ENCODE measurements around the gene MEGF10.

The MEGF10 gene

GRCh38 chr5:127343866-127344265 is 53.3 kb downstream of the MEGF10 start:
- H3K9ac ChIP-seq (ENCODE audit: low read length): no peak overlapping the region
- TF ChIP-seq CTCF (IDR thresholded peaks at IDR 0.05; ENCODE audit: low read length) (no peak), EZH2 (IDR thresholded peaks at IDR 0.05; ENCODE audit: borderline replicate concordance, low read length) (no peak)
- no peak overlapping the region for H3K4me2 ChIP-seq (ENCODE audit: low read length)
- no peak overlapping the region for H2AFZ ChIP-seq (ENCODE audit: low read length)
- H3K4me3 ChIP-seq (ENCODE audit: low read depth, low read length, poor library complexity, severe bottlenecking): no peak overlapping the region
- no peaks in the 10 kb centered on the region for H3K9me3 ChIP-seq (ENCODE audit: low read length)
- no peaks in the 10 kb centered on the region for H3K4me1 ChIP-seq (ENCODE audit: insufficient read depth, low read length, severe bottlenecking)
- no peaks in the 10 kb centered on the region for H4K20me1 ChIP-seq (ENCODE audit: insufficient read depth, low read length)
- no peaks in the 10 kb centered on the region for H3K27me3 ChIP-seq (ENCODE audit: insufficient read depth, low read length)
- no peak overlapping the region for H3K27ac ChIP-seq (ENCODE audit: low read depth, low read length, poor library complexity, severe bottlenecking)
- no peaks in the 10 kb centered on the region for H3K36me3 ChIP-seq (ENCODE audit: insufficient read depth, low read length)
- no peaks in the 10 kb centered on the region for H3F3A ChIP-seq (ENCODE audit: insufficient read depth, low read length)
- no peaks in the 10 kb centered on the region for H3K79me2 ChIP-seq (ENCODE audit: insufficient read depth, low read length)
- H3K9me2 ChIP-seq (ENCODE audit: low read depth, low read length): no peaks in the 10 kb centered on the region

GRCh38 chr5:127344931-127345330 is 54.3 kb downstream of the MEGF10 start:
- Histone ChIP-seq H3K4me2 (ENCODE audit: low read length) (no peak overlapping the region), H3K27me3 (ENCODE audit: insufficient read depth, low read length) (no peaks in the 10 kb centered on the region), H3F3A (ENCODE audit: insufficient read depth, low read length) (no peaks in the 10 kb centered on the region), H3K4me3 (ENCODE audit: low read depth, low read length, poor library complexity, severe bottlenecking) (no peak overlapping the region), H3K9me3 (ENCODE audit: low read length) (no peaks in the 10 kb centered on the region), H4K20me1 (ENCODE audit: insufficient read depth, low read length) (no peaks in the 10 kb centered on the region), H3K9me2 (ENCODE audit: low read depth, low read length) (no peaks in the 10 kb centered on the region), H2AFZ (ENCODE audit: low read length) (no peak overlapping the region), H3K9ac (ENCODE audit: low read length) (no peak overlapping the region), H3K4me1 (ENCODE audit: insufficient read depth, low read length, severe bottlenecking) (no peaks in the 10 kb centered on the region), H3K79me2 (ENCODE audit: insufficient read depth, low read length) (no peaks in the 10 kb centered on the region), H3K27ac (ENCODE audit: low read depth, low read length, poor library complexity, severe bottlenecking) (no peak overlapping the region), H3K36me3 (ENCODE audit: insufficient read depth, low read length) (no peaks in the 10 kb centered on the region)
- TF ChIP-seq EZH2 (IDR thresholded peaks at IDR 0.05; ENCODE audit: borderline replicate concordance, low read length) (no peak), CTCF (IDR thresholded peaks at IDR 0.05; ENCODE audit: low read length) (no peak)

- H3K27ac ChIP-seq (ENCODE audit: low read depth, low read length, poor library complexity, severe bottlenecking): no peak overlapping the region
- TF ChIP-seq EZH2 (IDR thresholded peaks at IDR 0.05; ENCODE audit: borderline replicate concordance, low read length): no peak
- no peak for TF ChIP-seq CTCF (IDR thresholded peaks at IDR 0.05; ENCODE audit: low read length)
- no peaks in the 10 kb centered on the region for H4K20me1 ChIP-seq (ENCODE audit: insufficient read depth, low read length)
- H3K4me2 ChIP-seq (ENCODE audit: low read length): no peak overlapping the region
- no peaks in the 10 kb centered on the region for H3K36me3 ChIP-seq (ENCODE audit: insufficient read depth, low read length)
- no peaks in the 10 kb centered on the region for H3K27me3 ChIP-seq (ENCODE audit: insufficient read depth, low read length)
- no peak overlapping the region for H2AFZ ChIP-seq (ENCODE audit: low read length)
- no peaks in the 10 kb centered on the region for H3F3A ChIP-seq (ENCODE audit: insufficient read depth, low read length)
- H3K9me2 ChIP-seq (ENCODE audit: low read depth, low read length): no peaks in the 10 kb centered on the region
- H3K4me1 ChIP-seq (ENCODE audit: insufficient read depth, low read length, severe bottlenecking): no peaks in the 10 kb centered on the region
- no peaks in the 10 kb centered on the region for H3K79me2 ChIP-seq (ENCODE audit: insufficient read depth, low read length)
- H3K9ac ChIP-seq (ENCODE audit: low read length): no peak overlapping the region
- H3K9me3 ChIP-seq (ENCODE audit: low read length): no peaks in the 10 kb centered on the region
- no peak overlapping the region for H3K4me3 ChIP-seq (ENCODE audit: low read depth, low read length, poor library complexity, severe bottlenecking)
Measured at GRCh38 chr5:127351418-127351817, 60.8 kb downstream of the MEGF10 start.
